Spleen (tissue), 7 donors: ENCODE data around the gene ZC3H6.
"Not testable (repeated sequence)": the region's sequence is repeated elsewhere in the genome, so short reads cannot be mapped to it uniquely, and the experiment has no call there.

ENCODE experiments used
- CTCF ChIP-seq, 11 experiments: fragments of 200-600 bp in 7 of 11; fragments of 450-650 bp in 4 of 11; sonication (generic) in 4 of 11; IDR thresholded peaks in 8 of 11; conservative IDR thresholded peaks in 3 of 11; 1 replicate in 7 of 11; 2 replicates in 4 of 11; pipeline versions ENCODE4 v1.4.0 to v1.8.0; 2016 to 2021; ENCODE audit warnings: antibody characterized with exemption in 11 of 11, inconsistent platforms in 4 of 11, mild to moderate bottlenecking in 1 of 11
- POLR2A ChIP-seq, 3 donors: fragments of 450-650 bp; IDR thresholded peaks; one replicate each; pipeline ENCODE4 v1.5.1; 2017; ENCODE audit warnings: antibody characterized with exemption in 3 of 3, mild to moderate bottlenecking in 1 of 3
- donor health status: DM: no; HTN: no; CAD: no; lungs with moderate emphysema.
- donor health status: DM: no; HTN: no; CAD: no.
- donor health status: DM: no; HTN: no; CAD: no.

- not testable (repeated sequence) for TF ChIP-seq POLR2A (IDR thresholded peaks at IDR 0.05); CTCF (IDR thresholded peaks at IDR 0.05 in 8 of 11, conservative IDR thresholded peaks at IDR 0.05 in 3 of 11)
Measured at GRCh38 chr2:112283535-112283934, 8.1 kb downstream of the ZC3H6 start.
